Lower leg skin (tissue), 4 donors: Measurements from ENCODE around the gene ZNF304. TPM values are rescaled to one million over a fixed set of nuclear protein-coding genes. Genes with fewer than 3 reads are reported as not detected.

Experiments used
- DNase-seq, 2 donors: peaks; one replicate each; pipeline ENCODE4 v3.0.0-alpha.2; 2019; ENCODE audit warnings: low spot score in 2 of 2
- H3K4me3 ChIP-seq: fragments of 200-600 bp; sonication (generic); 2 replicates; pipeline ENCODE4 v1.5.1; 2017; ENCODE audit warnings: mild to moderate bottlenecking, low read depth; ENCODE audit not compliant: poor library complexity, severe bottlenecking
- POLR2A ChIP-seq, 2 donors: fragments of 450-650 bp; IDR thresholded peaks; one replicate each; pipeline ENCODE4 v1.6.1; 2016 to 2017; ENCODE audit warnings: antibody characterized with exemption in 2 of 2, mild to moderate bottlenecking in 1 of 2, moderate library complexity in 1 of 2
- WGBS, 2 donors: methylation state at CpG; one replicate each; pipeline ENCODE4 v1.1.5; 2018; 5-methylcytosine and 5-hydroxymethylcytosine counted together
- intact Hi-C: fragments of 100-400 bp; cut with DNase I; formaldehyde crosslinking; loops from one replicate; pipeline ENCODE4 v1.15.0; 2023; ENCODE audit warnings: low total_unique reads
- total RNA-seq, 4 donors: library from RNA; depleted of rRNA; stranded (reverse); fragments of >200 nt; gene quantifications; one replicate each; pipeline ENCODE4 v1.1.0, GENCODE V29; 2016
- TF ChIP-seq, protein P1 (sequence below), 3 donors: fragments of 450-650 bp; IDR thresholded peaks; one replicate each; pipeline ENCODE4 v1.5.1; 2016; ENCODE audit warnings: antibody characterized with exemption in 3 of 3, mild to moderate bottlenecking in 3 of 3, moderate library complexity in 2 of 3

Gene ZNF304
- total RNA-seq, 4 donors from 2014 or later: 8.3 to 11.8 (median 8.9) TPM

DNA sequence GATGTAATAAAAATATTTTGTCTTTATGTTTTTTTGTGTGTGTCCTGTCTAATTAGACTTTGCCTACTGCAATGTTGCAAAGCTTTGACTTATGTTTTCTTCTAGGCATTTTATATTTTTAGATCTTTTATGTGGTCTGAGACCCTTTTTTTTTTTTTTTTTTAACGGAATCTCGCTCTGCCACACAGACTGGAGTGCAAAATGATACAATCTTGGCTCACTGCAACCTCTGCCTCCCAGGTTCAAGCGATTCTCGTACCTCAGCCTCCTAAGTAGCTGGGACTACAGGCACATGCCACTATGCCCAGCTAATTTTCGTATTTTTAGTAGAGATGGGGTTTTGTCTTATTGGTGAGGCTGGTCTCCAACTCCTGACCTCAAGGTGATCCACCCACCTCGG lies 8.5 kb upstream of the ZNF304 start:
- intact Hi-C loops: no loop called here
- no peak overlapping the region for H3K4me3 ChIP-seq
- 73 to 77% methylated on average over 6 of the region's 6 CpGs for WGBS, 2 donors
- TF ChIP-seq, protein P1, sequence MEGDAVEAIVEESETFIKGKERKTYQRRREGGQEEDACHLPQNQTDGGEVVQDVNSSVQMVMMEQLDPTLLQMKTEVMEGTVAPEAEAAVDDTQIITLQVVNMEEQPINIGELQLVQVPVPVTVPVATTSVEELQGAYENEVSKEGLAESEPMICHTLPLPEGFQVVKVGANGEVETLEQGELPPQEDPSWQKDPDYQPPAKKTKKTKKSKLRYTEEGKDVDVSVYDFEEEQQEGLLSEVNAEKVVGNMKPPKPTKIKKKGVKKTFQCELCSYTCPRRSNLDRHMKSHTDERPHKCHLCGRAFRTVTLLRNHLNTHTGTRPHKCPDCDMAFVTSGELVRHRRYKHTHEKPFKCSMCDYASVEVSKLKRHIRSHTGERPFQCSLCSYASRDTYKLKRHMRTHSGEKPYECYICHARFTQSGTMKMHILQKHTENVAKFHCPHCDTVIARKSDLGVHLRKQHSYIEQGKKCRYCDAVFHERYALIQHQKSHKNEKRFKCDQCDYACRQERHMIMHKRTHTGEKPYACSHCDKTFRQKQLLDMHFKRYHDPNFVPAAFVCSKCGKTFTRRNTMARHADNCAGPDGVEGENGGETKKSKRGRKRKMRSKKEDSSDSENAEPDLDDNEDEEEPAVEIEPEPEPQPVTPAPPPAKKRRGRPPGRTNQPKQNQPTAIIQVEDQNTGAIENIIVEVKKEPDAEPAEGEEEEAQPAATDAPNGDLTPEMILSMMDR (IDR thresholded peaks at IDR 0.05): no peak
- TF ChIP-seq POLR2A (IDR thresholded peaks at IDR 0.05): no peak
- DNase-seq: no peak

DNA sequence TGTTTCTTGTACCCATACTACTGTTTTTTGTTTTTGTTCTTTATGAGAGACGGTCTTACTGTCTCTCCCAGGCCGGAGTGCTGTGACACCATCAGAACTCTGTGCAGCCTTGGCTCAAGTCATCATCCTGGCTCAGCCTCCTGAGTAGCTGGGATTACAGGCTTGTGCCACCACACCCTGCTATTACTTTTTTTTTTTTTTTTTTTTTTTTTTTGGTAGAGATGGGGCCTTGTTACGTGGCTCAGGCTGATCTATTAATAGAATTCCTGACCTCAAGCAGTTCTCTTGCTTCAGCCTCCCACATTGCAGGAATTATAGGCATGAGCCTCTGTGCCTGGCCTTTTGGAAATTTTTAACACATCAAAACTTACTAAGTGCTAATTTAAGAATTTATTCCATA lies 2.9 kb upstream of the ZNF304 start:
- no peak for TF ChIP-seq POLR2A (IDR thresholded peaks at IDR 0.05)
- TF ChIP-seq, protein P1 (IDR thresholded peaks at IDR 0.05): no peak
- no peak overlapping the region for H3K4me3 ChIP-seq
- no peak for DNase-seq
- 20 to 26% methylated on average over 3 of the region's 3 CpGs for WGBS, 2 donors
- intact Hi-C loops: no loop called here

DNA sequence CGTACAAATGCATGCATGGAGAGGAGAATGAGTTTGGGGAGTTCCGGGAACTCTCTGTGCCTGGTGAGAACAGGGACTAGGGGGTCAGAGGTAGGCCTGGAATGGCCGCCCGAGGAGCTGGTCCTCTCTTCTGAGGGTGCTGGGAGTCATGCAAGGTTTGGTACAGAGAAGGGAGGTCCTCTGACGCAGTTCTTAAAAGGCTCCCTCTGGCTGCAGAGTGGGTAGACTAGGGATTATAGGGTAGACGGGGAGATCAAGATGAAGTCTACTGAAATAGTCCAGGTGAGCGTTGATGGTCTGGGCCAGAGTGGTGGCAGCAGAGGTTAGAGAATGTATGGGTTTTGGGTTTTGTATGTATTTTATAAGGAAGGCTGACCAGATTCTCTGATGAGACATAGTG lies 796 bp downstream of the ZNF304 start:
- intact Hi-C loops: no loop called here
- H3K4me3 ChIP-seq: peak overlapping the region; percentile 89
- TF ChIP-seq POLR2A (IDR thresholded peaks at IDR 0.05): no peak
- TF ChIP-seq, protein P1 (IDR thresholded peaks at IDR 0.05): no peak
- DNase-seq: no peak
- WGBS, 2 donors: 16 to 32% methylated on average over 7 of the region's 7 CpGs

DNA sequence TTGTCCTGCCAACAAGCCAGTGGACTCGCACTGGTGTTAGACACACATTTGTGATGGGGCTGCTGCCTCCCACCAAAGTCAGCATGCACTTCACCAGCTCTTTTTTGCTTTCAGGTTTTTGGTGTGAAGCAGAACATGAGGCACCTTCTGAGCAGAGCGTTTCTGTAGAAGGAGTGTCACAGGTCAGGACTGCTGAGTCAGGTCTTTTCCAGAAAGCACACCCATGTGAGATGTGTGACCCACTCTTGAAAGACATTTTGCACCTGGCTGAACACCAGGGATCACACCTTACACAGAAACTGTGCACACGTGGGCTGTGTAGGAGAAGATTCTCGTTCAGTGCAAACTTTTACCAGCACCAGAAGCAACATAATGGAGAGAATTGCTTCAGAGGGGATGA lies 4.8 kb downstream of the ZNF304 start:
- 92 to 94% methylated on average over 4 of the region's 4 CpGs for WGBS, 2 donors

DNA sequence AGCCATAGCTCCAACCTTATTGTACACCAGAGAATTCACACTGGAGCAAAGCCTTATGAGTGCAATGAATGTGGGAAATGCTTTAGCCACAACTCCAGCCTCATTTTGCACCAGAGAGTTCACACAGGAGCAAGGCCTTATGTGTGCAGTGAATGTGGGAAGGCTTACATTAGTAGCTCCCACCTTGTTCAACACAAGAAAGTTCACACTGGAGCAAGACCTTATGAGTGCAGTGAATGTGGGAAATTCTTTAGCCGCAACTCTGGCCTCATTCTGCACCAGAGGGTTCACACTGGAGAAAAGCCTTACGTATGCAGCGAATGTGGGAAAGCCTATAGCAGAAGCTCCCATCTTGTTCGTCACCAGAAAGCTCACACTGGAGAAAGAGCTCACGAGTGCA lies 6.3 kb downstream of the ZNF304 start:
- no peak for DNase-seq
- H3K4me3 ChIP-seq: no peak overlapping the region
- TF ChIP-seq, protein P1 (IDR thresholded peaks at IDR 0.05): no peak
- 97 to 100% methylated on average over 5 of the region's 5 CpGs for WGBS, 2 donors
- intact Hi-C loops: no loop called here

More for the DNA sequence above, 4.8 kb downstream of the ZNF304 start:
- H3K4me3 ChIP-seq: no peak overlapping the region
- DNase-seq: no peak
- intact Hi-C loops: no loop called here
- TF ChIP-seq, protein P1 (IDR thresholded peaks at IDR 0.05): no peak

DNA sequence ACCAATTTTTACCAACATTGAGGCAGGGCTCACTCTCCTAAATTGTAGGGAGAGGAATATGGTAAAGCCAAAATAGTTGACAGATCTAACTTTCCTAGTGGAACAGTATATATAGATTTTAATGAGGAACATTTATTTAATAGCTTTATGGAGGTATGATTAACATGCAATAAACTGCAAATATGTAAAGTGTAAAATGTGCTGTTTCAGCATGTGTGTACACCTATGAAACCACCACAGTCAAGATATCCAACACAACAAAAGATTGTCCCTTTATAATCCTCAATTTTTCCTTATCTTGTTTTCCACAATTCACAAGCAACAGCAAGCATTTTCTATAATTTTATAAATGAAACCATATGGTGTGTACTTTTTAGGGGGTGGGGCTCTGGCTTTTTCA lies 8.2 kb downstream of the ZNF304 start:
- intact Hi-C loops: no loop called here
- H3K4me3 ChIP-seq: no peak overlapping the region
- no peak for TF ChIP-seq POLR2A (IDR thresholded peaks at IDR 0.05)
- TF ChIP-seq, protein P1 (IDR thresholded peaks at IDR 0.05): no peak
- no peak for DNase-seq
